HG02943 (cell line): ENCODE data around the gene TSPAN14.

Experiments used
- ATAC-seq: cut with Tn5 transposase; IDR thresholded peaks from one replicate; pipeline ENCODE4 v1.9.1; 2021; ENCODE audit warnings: mild to moderate bottlenecking, low read depth, moderate library complexity; ENCODE audit not compliant: unreplicated experiment

TSPAN14 gene

DNA sequence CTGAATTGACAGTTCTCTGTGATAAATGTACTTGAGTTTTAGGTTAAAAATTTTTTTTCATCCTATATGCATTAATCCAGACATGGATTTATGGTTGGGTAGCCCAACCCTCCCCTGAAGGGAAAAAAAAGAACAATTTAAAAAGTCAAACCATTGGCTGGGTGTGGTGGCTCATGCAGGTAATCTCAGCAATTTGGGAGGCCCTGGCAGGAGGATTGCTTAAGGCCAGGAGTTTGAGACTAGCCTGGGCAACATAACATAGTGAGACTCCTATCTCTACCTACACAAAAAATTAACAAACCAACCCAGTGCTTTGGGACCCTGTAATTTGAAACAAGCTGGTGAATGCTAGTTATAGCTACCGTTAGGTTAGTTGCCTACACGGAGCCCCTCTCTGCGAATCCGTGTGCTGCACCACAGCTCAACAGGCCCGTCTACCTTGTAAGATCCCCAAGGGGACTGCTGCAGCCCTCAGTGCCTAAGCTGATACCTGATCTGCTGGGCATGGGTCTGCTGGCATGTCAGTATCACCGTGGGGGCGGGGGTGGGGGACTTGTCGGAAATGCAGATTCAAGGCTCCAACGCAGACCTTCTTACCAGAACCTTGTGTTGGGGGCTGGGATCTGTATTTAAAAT is 32.8 kb downstream of the TSPAN14 start:
- ATAC-seq, result no peak

DNA sequence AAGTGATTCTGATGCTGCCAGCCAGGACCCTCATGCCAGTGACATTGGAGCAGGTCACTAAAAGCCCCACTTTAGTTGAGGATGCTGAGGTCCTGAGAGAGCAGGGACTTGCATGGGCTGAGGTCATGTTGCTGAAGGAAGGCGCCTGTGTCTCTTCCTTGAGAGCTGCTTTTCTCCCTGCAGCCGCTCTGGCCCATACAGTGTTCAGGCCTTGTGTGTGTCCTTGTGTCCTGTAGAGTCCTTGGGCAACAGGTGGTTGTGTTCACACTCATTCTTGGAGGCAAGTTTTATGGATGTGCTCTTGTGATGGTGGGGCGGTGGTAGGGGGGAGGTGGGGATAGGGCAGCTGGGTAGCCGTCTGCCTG is 33.3 kb downstream of the TSPAN14 start:
- ATAC-seq, result no peak

DNA sequence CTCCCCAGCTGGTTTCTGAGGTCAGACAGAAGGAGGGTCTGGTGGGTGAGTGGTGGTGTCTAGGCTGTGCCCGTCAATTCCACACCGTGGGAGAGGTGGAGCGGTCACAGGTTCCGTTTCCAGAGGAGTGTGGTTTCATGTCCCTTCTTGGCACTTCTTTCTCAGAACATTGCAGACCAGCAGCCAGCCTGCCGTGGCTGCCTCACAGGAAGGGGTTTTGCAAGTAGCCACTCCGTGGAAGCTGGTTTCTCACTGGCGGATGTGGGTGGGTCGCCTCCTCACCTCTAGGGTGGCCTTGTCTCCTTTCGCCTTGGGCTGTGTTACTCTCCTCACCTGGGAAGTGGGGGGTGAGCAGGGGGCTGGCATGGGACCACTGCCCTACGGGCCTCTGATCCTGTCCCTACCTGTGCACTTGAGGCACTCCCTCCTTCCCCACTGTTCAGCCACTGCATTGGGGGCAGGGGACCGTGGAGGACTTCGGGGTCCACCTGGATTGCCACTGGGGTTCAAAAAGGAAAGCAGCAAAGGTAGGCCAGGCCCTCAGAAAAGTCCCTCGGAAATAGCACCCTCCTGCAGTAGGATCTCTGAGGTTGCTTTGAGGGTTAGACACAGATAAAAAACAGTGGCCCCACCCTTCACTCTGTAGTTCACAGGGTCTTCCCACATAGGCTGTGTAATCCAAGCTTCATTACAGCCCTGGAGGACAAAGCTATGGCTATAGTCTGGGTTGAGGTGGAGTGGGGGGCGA is 33.9 kb downstream of the TSPAN14 start:
- ATAC-seq, result no peak

GRCh38 chr10:80488539-80489066 is 34.5 kb downstream of the TSPAN14 start:
- no peak for ATAC-seq

GRCh38 chr10:80489371-80490112 is 35.4 kb downstream of the TSPAN14 start:
- no peak for ATAC-seq

GRCh38 chr10:80491251-80492102 is 37.4 kb downstream of the TSPAN14 start:
- ATAC-seq, result no peak

- no peak for ATAC-seq
These were observed 38.9 kb downstream of the TSPAN14 start for GRCh38 chr10:80492848-80493521.

DNA sequence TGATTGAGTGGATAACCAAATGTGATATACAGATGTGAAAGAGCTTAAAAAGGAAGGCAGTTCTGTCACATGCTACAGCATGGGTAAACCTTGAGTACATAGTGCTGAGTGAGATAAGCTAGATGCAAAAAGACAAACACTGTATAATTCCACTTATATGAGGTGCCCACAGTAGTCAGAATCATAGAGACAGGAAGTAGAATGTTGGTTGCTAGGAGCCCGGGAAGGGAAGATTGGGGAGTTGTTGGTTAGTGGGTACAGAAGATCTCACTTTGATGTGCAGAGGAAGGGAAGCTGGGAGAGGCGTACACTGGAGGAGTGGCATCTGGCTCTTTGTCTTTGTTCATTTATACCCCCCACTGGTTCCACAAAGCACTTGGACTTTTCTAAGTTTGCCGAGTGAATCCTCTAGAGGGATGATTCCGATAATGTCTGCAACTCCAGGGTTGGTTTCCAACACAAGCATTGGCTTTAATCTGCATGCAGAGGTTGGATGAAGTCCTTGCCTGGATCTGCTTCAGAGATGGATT is 39.5 kb downstream of the TSPAN14 start:
- ATAC-seq, result no peak

DNA sequence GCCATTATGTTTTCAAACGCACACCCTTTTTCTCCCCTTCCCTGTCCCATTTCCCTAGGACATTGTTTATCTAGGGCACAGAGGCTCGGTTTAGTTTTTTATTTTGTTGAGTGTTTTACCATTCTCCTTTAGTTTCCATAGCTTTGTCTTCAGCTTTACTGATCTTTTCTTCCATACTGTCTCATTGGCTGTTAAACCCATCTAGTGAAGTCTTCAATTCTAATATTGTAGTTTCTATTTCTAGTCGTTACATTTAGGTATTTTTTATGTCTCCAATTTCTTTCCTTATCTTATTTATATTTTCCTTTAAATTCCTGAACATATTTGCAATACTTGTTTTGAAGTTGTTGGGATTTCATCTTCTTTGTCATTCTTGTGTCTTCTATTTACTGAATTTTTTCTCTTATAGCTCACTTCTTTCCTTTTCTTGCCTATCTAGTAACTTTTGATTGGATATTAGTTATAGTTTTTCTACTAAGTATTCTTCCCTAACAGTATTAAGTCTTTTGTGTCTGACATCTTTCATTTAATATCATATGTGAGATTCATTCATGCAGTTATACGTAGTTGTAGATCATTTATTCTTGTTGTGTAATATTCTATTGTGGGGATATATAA is 42.6 kb downstream of the TSPAN14 start:
- ATAC-seq, result no peak

GRCh38 chr10:80497187-80498077 is 43.3 kb downstream of the TSPAN14 start:
- ATAC-seq, result no peak

- ATAC-seq, result no peak
These were observed 44.1 kb downstream of the TSPAN14 start for GRCh38 chr10:80498078-80498832.

DNA sequence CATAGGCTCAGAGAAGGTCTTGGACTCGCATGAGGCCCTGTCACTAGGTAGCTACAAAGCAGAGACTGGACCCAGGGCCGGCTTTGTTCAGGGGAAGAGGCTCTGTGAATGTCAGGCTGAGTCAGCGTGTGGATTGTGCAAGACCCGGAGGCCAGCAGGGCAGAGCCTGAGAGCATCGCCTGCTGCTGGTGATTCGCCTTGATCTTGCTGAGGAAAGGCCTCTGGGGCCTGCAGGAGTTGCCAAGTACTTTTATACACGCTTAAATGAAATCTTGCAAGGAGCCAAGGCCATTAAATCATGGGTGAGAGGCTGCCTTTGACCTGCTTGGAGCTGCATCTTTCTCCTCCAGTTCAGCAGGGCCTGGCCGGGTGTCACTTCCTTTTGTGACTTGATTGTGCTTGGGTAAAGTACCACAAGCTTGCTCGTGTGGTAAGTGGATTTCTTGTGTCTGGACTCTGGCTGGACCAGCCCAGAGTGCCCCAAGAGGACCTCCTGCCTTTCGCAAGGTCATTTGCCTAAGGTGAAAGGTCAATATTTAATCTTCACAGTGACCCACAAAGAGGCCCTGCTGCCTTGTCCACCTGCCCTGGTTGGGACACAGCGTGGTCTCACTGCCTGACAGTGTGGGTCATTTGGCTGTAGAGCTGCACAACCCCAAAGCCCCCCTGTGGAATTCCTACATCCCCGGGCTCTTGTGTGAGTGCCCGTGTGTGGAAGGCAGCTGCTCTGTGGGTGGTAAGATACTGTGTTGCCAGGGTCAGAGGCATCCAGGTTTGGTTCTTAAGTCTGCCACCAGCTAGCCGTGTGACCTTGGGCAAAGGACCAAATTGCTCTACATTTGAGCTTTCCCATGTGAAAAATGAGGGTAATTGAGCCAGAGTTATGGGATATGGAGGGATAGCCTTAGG is 45.0 kb downstream of the TSPAN14 start:
- ATAC-seq, result no peak

DNA sequence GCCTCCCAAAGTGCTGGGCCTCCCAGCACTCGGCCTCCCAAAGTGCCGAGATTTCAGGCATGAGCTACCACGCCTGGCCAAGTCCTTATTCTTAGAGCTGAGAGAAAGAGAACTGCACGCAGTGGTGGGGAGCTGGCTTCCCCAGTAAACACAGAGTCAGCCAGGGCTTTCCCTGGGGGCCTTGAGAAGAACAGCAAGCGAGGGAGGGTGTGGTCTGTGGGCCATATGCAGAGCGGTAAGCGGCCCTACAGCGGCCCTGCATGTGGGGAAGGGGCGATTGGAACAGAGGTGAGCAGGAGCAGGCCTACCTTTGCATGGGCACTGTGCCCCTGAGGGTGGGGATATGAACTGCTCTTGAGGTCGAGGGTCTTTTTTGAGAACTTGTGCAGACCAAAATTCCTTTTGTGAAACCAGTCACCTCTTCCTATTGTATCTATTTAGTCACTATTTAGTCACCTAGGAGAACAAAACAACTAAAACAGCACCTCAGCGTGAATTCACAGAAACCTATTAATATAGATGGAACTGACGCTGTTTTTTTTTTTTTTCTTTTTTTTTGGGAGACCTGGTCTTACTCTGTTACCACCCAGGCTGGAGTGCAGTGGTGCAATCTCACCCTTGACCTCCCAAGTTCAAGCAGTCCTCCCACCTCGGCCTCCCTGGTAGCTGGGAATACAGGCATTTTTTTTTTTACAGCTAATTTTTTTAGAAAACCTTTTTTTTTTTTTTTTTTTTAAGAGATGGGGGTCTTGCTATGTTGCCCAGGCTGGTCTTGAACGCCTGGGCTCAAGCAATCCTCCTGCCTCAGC is 46.7 kb downstream of the TSPAN14 start:
- ATAC-seq, result no peak

GRCh38 chr10:80501381-80501912 is 47.3 kb downstream of the TSPAN14 start:
- ATAC-seq, result no peak

- ATAC-seq, result no peak
These were observed 47.9 kb downstream of the TSPAN14 start for GRCh38 chr10:80501913-80502521.
